ACC112 (cell line): ENCODE measurements around the gene PRRG4.
"Not testable (repeated sequence)": the region's sequence is repeated elsewhere in the genome, so short reads cannot be mapped to it uniquely, and the experiment has no call there.

ENCODE experiments used
- H2AFZ ChIP-seq: fragments of 200-600 bp; sonication (generic); one replicate; pipeline ENCODE4 v1.6.0; 2017; ENCODE audit warnings: antibody characterized with exemption, low read length; ENCODE audit not compliant: unreplicated experiment
- H3K27ac ChIP-seq: fragments of 200-600 bp; sonication (generic); 2 replicates; pipeline ENCODE4 v1.5.1; 2014; ENCODE audit warnings: low read depth, mild to moderate bottlenecking, antibody characterized with exemption, low read length, moderate library complexity
- H3K27me3 ChIP-seq: fragments of 200-600 bp; sonication (generic); 2 replicates; pipeline ENCODE4 v1.6.1; 2014; ENCODE audit warnings: mild to moderate bottlenecking, antibody characterized with exemption, low read length, moderate library complexity, mixed read lengths; ENCODE audit not compliant: insufficient read depth
- H3K36me3 ChIP-seq: fragments of 200-600 bp; sonication (generic); 2 replicates; pipeline ENCODE4 v1.6.1; 2016; ENCODE audit warnings: mild to moderate bottlenecking, antibody characterized with exemption, low read length, moderate library complexity, mixed read lengths; ENCODE audit not compliant: insufficient read depth
- H3K4me1 ChIP-seq: fragments of 200-600 bp; sonication (generic); one replicate; pipeline ENCODE4 v1.6.1; 2016; ENCODE audit warnings: low read length, mixed read lengths; ENCODE audit not compliant: insufficient read depth, unreplicated experiment, control insufficient read depth
- H3K4me3 ChIP-seq: fragments of 200-600 bp; sonication (generic); 2 replicates; pipeline ENCODE4 v1.5.1; 2014; ENCODE audit warnings: mild to moderate bottlenecking, low read depth, low read length
- H3K79me2 ChIP-seq: fragments of 200-600 bp; sonication (generic); one replicate; pipeline ENCODE4 v1.6.0; 2016; ENCODE audit warnings: low read length; ENCODE audit not compliant: control insufficient read depth, unreplicated experiment, insufficient read depth

The PRRG4 gene

GRCh38 chr11:32829680-32830412, at the start of gene PRRG4:
Gene PRRG4, plus strand, starts transcription at chr11:32829927. Its CDS starts 603 bp downstream, at chr11:32830530.
- H3K4me3 ChIP-seq: peak within 1 kb of the TSS; percentile 80
- no peaks in the 10 kb centered on the region for H3K36me3 ChIP-seq
- H3K27ac ChIP-seq: no peak within 1 kb of the TSS
- 0 out of 2 replicates have a peak, but pooled peaks cover 3% of the 10 kb centered on the region for H3K27me3 ChIP-seq
- H3K4me1 ChIP-seq: no peaks in the 10 kb centered on the region
- no peaks in the 10 kb centered on the region for H3K79me2 ChIP-seq
- peak within 1 kb of the TSS; percentile 97 for H2AFZ ChIP-seq

- not testable (repeated sequence) for H3K27ac ChIP-seq, H3K4me3 ChIP-seq, H3K36me3 ChIP-seq, H3K79me2 ChIP-seq, H2AFZ ChIP-seq, H3K4me1 ChIP-seq, H3K27me3 ChIP-seq
These were observed 48.9 kb upstream of the PRRG4 start for GRCh38 chr11:32780839-32781238.

- Histone ChIP-seq H3K79me2 (no peaks in the 10 kb centered on the region), H3K4me3 (no peak overlapping the region), H3K27ac (no peak overlapping the region), H2AFZ (no peak overlapping the region), H3K4me1 (no peaks in the 10 kb centered on the region), H3K27me3 (no peaks in the 10 kb centered on the region), H3K36me3 (no peaks in the 10 kb centered on the region)
These were observed 48.0 kb upstream of the PRRG4 start for GRCh38 chr11:32781721-32782120.

GRCh38 chr11:32785262-32785661, 44.5 kb upstream of the PRRG4 start:
- Histone ChIP-seq H3K4me3 (no peak overlapping the region), H3K4me1 (no peaks in the 10 kb centered on the region), H3K36me3 (no peaks in the 10 kb centered on the region), H3K27ac (no peak overlapping the region), H2AFZ (no peak overlapping the region), H3K79me2 (no peaks in the 10 kb centered on the region), H3K27me3 (no peaks in the 10 kb centered on the region)

GRCh38 chr11:32786811-32787210, 42.9 kb upstream of the PRRG4 start:
- Histone ChIP-seq H2AFZ (no peak overlapping the region), H3K27me3 (no peaks in the 10 kb centered on the region), H3K4me1 (no peaks in the 10 kb centered on the region), H3K36me3 (no peaks in the 10 kb centered on the region), H3K79me2 (no peaks in the 10 kb centered on the region), H3K4me3 (no peak overlapping the region), H3K27ac (no peak overlapping the region)

- no peak overlapping the region for H2AFZ ChIP-seq
- no peaks in the 10 kb centered on the region for H3K4me1 ChIP-seq
- no peaks in the 10 kb centered on the region for H3K27me3 ChIP-seq
- H3K27ac ChIP-seq: no peak overlapping the region
- H3K36me3 ChIP-seq: no peaks in the 10 kb centered on the region
- no peaks in the 10 kb centered on the region for H3K79me2 ChIP-seq
- H3K4me3 ChIP-seq: no peak overlapping the region
These were observed 38.8 kb upstream of the PRRG4 start for GRCh38 chr11:32790916-32791315.

- Histone ChIP-seq H3K4me1 (no peaks in the 10 kb centered on the region), H2AFZ (no peak overlapping the region), H3K4me3 (peak overlapping the region; percentile 65), H3K79me2 (no peaks in the 10 kb centered on the region), H3K27ac (no peak overlapping the region), H3K36me3 (no peaks in the 10 kb centered on the region), H3K27me3 (no peaks in the 10 kb centered on the region)
These were observed 37.4 kb upstream of the PRRG4 start for GRCh38 chr11:32792111-32792947.

GRCh38 chr11:32792948-32793475, 36.7 kb upstream of the PRRG4 start:
- no peaks in the 10 kb centered on the region for H3K4me1 ChIP-seq
- no peak overlapping the region for H3K27ac ChIP-seq
- no peaks in the 10 kb centered on the region for H3K79me2 ChIP-seq
- H2AFZ ChIP-seq: peak overlapping the region; percentile 93
- no peaks in the 10 kb centered on the region for H3K27me3 ChIP-seq
- H3K36me3 ChIP-seq: no peaks in the 10 kb centered on the region
- H3K4me3 ChIP-seq: peak overlapping the region; percentile 65

GRCh38 chr11:32794439-32794838, 35.3 kb upstream of the PRRG4 start, which contains the start of gene CCDC73:
Gene CCDC73, minus strand, starts transcription at chr11:32794662. Its CDS starts 34,419 bp downstream, at chr11:32760243.
- H3K36me3 ChIP-seq: no peaks in the 10 kb centered on the region
- H3K4me3 ChIP-seq: no peak within 1 kb of the TSS
- no peaks in the 10 kb centered on the region for H3K4me1 ChIP-seq
- H3K27ac ChIP-seq: no peak within 1 kb of the TSS
- no peak within 1 kb of the TSS for H2AFZ ChIP-seq
- H3K27me3 ChIP-seq: no peaks in the 10 kb centered on the region
- H3K79me2 ChIP-seq: no peaks in the 10 kb centered on the region

GRCh38 chr11:32796425-32796824, 33.3 kb upstream of the PRRG4 start:
- no peaks in the 10 kb centered on the region for H3K27me3 ChIP-seq
- no peaks in the 10 kb centered on the region for H3K79me2 ChIP-seq
- no peaks in the 10 kb centered on the region for H3K4me1 ChIP-seq
- H3K36me3 ChIP-seq: no peaks in the 10 kb centered on the region
- H3K27ac ChIP-seq: no peak overlapping the region
- H2AFZ ChIP-seq: no peak overlapping the region
- H3K4me3 ChIP-seq: no peak overlapping the region
